Activated naive CD4-positive, alpha-beta T cell treated with anti-CD3 and anti-CD28 coated beads, Interleukin-2, amount 50 U/mL, for 24 hours (primary cell): Measurements from ENCODE around the gene MAST4.
"Not testable (repeated sequence)": the region's sequence is repeated elsewhere in the genome, so short reads cannot be mapped to it uniquely, and the experiment has no call there.

Experiments
- H3K27ac Mint-ChIP-seq: one replicate; pipeline ENCODE4 v1.8.0; 2021; ENCODE audit warnings: mild to moderate bottlenecking, mixed read lengths
- H3K27me3 Mint-ChIP-seq: one replicate; pipeline ENCODE4 v1.8.0; 2021; ENCODE audit warnings: mixed read lengths
- H3K36me3 Mint-ChIP-seq: one replicate; pipeline ENCODE4 v1.8.0; 2021; ENCODE audit warnings: mixed read lengths
- H3K4me1 Mint-ChIP-seq: one replicate; pipeline ENCODE4 v1.8.0; 2021; ENCODE audit warnings: mixed read lengths
- H3K4me3 Mint-ChIP-seq: one replicate; pipeline ENCODE4 v1.8.0; 2021; ENCODE audit warnings: mild to moderate bottlenecking, mixed read lengths
- H3K9me3 Mint-ChIP-seq: one replicate; pipeline ENCODE4 v1.8.0; 2021; ENCODE audit warnings: mixed read lengths

MAST4 gene

DNA sequence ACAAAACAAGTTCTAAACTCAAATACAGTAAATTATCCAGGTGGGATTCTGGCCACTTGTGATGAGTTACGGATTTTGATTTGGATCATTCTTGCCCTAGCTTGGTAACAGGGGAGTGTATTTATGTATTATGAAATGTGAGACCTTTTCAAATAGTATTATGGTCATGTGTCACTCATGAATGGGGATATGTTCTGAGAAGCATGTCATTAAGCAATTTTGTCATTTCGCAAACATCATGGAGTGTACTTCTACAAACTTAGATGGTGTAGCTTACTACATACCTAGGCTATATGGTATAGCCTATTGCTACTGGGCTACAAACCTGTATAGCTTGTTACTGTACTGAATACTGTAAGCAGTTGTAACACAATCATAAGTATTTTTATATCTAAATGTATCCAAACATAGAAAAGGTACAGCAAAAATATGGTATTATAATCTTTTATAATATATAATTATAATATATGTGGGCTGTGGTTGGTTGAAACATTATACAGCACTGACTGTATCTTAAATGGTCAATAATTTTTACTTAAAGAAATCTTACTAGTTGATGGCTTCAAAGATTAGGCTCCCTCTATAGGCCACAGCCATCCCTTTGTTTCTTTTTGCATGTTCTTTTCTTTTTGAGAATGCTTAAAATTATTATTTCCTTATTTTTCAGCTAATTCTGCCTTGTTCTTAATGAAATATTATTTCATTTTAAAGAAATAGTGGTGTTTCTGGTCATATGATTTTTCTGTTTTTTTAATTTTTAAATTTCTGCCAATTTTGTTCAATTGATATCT is 128.4 kb downstream of the MAST4 start:
- H3K4me3 Mint-ChIP-seq, result no peak overlapping the region
- no peaks in the 10 kb centered on the region for H3K36me3 Mint-ChIP-seq
- H3K4me1 Mint-ChIP-seq, result no peaks in the 10 kb centered on the region
- no peaks in the 10 kb centered on the region for H3K9me3 Mint-ChIP-seq
- no peak overlapping the region for H3K27ac Mint-ChIP-seq
- H3K27me3 Mint-ChIP-seq, result peaks cover 5% of the 10 kb centered on the region

DNA sequence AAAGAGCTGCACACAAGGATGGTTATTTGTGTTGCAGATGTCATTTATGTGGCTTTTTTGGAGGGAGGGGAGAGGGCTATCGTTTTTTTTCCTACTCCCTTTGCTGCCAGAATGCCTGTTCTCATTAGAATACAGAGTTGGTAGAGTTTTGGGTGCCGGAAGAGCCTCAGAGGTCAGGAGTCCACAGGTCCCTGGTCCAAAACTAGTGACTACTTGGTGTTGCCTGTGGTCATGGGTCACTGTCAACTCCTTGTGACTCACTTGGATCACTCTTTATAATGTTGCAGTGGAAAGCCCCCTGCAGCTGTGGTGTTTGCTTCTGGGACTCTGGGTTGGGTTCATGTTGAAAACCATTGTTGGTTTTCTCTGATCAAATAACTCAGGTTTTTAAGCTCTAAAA is 131.4 kb downstream of the MAST4 start:
- no peak overlapping the region for H3K27ac Mint-ChIP-seq
- H3K4me1 Mint-ChIP-seq, result no peaks in the 10 kb centered on the region
- no peaks in the 10 kb centered on the region for H3K9me3 Mint-ChIP-seq
- no peak overlapping the region for H3K4me3 Mint-ChIP-seq
- no peaks in the 10 kb centered on the region for H3K36me3 Mint-ChIP-seq
- peaks cover 3% of the 10 kb centered on the region for H3K27me3 Mint-ChIP-seq

DNA sequence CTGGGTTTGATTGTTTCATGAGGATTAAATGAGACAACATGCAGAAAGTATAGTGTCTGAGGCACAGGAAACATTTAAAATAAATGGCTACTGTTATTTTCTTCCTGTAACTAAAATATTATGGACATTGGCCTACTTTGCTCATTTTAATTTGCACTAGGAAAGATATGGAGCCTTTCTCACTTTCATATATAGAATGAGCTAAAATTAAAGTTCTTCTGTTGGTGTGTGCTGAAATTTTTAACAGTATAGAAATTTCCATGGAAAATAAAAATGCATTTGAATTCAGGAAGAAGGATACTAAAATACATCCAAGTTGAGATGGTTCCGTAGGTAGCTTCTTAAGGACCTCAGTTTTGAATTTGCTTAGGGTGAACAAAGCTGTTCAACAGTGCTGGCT is 131.9 kb downstream of the MAST4 start:
- Mint-ChIP-seq H3K4me3 (no peak overlapping the region), H3K36me3 (no peaks in the 10 kb centered on the region), H3K9me3 (no peaks in the 10 kb centered on the region), H3K27me3 (peaks cover 3% of the 10 kb centered on the region), H3K4me1 (no peaks in the 10 kb centered on the region), H3K27ac (no peak overlapping the region)

DNA sequence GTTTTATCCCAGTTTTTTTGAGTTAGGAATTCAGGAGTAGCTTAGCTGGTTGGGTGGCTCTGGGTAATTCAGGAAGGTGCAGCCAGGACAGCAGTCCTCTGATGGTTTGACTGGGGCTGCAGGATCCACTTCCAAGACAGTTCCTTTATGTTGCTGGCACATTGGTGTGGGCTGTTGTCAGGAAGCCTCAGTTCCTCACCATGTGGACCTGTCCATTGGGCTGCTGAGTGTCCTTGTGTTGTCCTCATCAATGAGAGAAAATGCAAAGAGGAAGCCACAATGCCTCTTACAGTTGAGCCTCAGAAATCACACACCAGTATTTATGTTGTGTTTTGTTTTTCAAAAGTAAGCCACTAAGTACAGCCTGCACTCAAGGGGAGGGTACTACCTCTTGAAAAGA is 140.9 kb downstream of the MAST4 start:
- Mint-ChIP-seq H3K4me3 (no peak overlapping the region), H3K4me1 (no peaks in the 10 kb centered on the region), H3K27ac (no peak overlapping the region), H3K9me3 (no peaks in the 10 kb centered on the region), H3K27me3 (peaks cover 8% of the 10 kb centered on the region), H3K36me3 (no peaks in the 10 kb centered on the region)

GRCh38 chr5:66738136-66738535 is 141.9 kb downstream of the MAST4 start:
- Mint-ChIP-seq H3K27me3 (peaks cover 11% of the 10 kb centered on the region), H3K4me1 (no peaks in the 10 kb centered on the region), H3K27ac (no peak overlapping the region), H3K36me3 (no peaks in the 10 kb centered on the region), H3K4me3 (no peak overlapping the region), H3K9me3 (no peaks in the 10 kb centered on the region)

DNA sequence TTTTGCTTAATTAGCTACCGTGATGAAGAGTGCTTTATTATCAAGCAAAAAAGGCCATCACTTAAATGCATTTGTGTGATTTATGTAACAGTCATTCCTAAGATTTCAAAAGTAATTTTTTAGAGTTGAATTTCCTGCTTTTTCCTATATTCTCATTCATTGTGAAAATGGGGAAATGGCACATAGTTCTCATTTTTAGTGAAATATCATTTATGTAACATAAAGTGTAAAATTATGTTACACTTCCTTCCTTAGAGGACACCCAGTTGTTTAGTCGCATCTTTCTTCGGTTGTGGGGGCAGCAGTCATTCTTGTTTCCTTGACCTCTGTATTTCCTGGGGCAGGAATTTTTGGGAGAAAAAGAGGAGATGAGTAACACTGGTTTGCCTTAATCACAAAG is 142.8 kb downstream of the MAST4 start:
- H3K9me3 Mint-ChIP-seq, result no peaks in the 10 kb centered on the region
- H3K4me3 Mint-ChIP-seq, result no peak overlapping the region
- no peaks in the 10 kb centered on the region for H3K4me1 Mint-ChIP-seq
- peaks cover 11% of the 10 kb centered on the region for H3K27me3 Mint-ChIP-seq
- H3K27ac Mint-ChIP-seq, result no peak overlapping the region
- H3K36me3 Mint-ChIP-seq, result no peaks in the 10 kb centered on the region

DNA sequence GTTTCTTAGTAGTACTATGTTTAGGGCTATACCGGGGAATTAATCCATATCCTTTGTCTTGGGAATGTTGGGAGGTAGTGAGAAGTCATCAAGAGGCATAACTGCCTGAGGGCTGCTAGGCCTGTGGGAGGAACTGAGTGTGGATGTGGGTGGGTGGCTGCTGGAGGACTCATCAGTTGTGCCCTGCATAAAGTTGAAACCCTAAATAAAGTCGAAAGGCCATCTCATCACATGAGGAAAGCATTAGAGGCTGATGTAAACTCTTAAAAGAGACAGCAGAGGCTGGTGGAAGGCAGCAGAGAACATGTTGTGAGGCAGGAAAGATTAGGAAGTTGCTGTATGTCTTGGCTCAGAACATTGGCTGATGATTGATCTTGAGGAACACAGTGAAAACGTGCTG is 143.8 kb downstream of the MAST4 start:
- Mint-ChIP-seq H3K4me1 (no peaks in the 10 kb centered on the region), H3K9me3 (no peaks in the 10 kb centered on the region), H3K36me3 (no peaks in the 10 kb centered on the region), H3K4me3 (no peak overlapping the region), H3K27ac (no peak overlapping the region), H3K27me3 (peaks cover 11% of the 10 kb centered on the region)

- no peaks in the 10 kb centered on the region for H3K36me3 Mint-ChIP-seq
- H3K27me3 Mint-ChIP-seq, result peaks cover 10% of the 10 kb centered on the region
- H3K4me1 Mint-ChIP-seq, result no peaks in the 10 kb centered on the region
- no peaks in the 10 kb centered on the region for H3K9me3 Mint-ChIP-seq
- no peak overlapping the region for H3K4me3 Mint-ChIP-seq
- no peak overlapping the region for H3K27ac Mint-ChIP-seq
Measured at GRCh38 chr5:66741394-66741793, 145.2 kb downstream of the MAST4 start.

DNA sequence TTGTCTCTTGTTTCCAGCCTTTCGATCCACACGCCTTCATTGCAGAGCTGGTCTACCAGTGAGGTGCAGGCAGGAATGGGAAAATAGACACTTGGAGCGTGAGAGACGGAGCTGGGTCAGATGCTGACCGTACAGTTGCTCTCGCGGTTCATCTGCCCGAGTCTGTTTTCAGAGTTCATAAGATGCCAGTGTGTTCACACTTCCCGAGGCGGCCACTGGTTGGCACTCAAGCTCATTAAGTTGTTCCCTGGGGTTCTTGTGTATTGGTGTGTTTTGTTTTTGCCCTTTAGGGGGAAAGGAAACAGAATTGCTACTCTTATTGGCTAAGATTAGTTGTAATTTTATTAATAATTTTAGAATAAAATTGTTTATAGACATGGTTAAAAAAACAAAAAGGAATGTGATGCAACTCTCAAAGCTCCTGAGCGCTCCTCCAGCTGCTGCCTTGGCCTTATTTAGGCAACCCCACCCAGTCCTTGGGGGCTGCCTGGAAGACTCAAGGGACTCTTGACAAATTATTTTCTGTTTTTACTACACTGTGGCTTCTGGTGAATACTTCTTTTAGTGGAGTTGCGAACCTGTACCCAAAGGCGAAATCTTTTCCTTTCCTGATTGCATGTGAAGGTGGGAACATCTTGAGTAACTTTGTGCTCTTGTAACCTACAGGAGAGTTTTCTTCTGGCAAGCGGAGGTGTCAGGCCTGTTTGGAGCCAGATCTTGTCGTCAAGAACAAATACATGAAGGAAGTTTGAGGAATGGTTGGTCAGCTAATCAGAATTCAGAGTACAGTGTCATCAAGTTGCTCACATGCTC is 146.1 kb downstream of the MAST4 start:
- peaks cover 13% of the 10 kb centered on the region for H3K27me3 Mint-ChIP-seq
- H3K27ac Mint-ChIP-seq, result no peak overlapping the region
- no peaks in the 10 kb centered on the region for H3K36me3 Mint-ChIP-seq
- H3K4me1 Mint-ChIP-seq, result no peaks in the 10 kb centered on the region
- H3K4me3 Mint-ChIP-seq, result no peak overlapping the region
- no peaks in the 10 kb centered on the region for H3K9me3 Mint-ChIP-seq

GRCh38 chr5:66742896-66743247 is 146.7 kb downstream of the MAST4 start:
- H3K27me3 Mint-ChIP-seq, result peaks cover 17% of the 10 kb centered on the region
- H3K9me3 Mint-ChIP-seq, result no peaks in the 10 kb centered on the region

DNA sequence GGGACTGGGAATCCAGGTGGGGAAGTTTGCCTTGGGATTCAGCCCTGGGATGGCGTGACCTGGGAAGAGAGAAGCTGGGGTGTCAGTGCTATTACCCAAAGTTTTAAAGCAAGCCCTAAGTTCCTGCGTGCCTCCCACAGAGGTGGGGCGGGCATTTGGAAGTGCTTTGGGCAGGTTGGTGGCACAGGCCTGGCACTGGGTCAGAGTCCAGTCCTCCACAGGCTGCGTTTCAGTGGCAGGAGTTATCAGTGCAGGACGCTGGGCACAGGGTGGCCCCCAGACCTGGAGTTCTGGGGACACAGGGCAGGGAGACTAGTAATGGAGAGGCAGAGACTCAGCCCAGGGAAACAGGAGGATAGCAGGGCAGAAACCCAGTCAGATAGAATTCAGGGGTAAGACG is 147.2 kb downstream of the MAST4 start:
- peaks cover 15% of the 10 kb centered on the region for H3K27me3 Mint-ChIP-seq
- H3K4me1 Mint-ChIP-seq, result no peaks in the 10 kb centered on the region

More at GRCh38 chr5:66742896-66743247, 146.7 kb downstream of the MAST4 start:
- Mint-ChIP-seq H3K27ac (no peak overlapping the region), H3K36me3 (no peaks in the 10 kb centered on the region), H3K4me1 (no peaks in the 10 kb centered on the region), H3K4me3 (no peak overlapping the region)

DNA sequence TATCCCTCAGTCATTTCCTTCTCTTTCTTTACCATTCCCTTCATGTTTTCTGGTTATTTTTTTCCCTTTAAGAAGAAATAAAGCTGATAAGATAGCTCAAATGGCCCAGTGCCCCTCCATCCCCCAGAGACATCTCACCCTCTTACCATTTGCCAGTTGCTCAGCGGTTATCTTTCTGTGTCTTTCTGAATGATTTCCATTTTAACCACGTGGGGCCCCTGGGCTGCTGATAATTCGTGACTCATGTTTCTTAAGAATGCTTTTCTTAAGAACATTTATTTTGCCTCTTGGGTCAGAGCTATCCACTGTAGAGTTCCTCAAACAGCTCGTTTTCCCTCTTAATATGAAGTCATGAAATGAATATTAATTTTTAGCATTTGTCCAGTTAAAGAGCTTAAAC is 147.8 kb downstream of the MAST4 start:
- Mint-ChIP-seq H3K9me3 (no peaks in the 10 kb centered on the region), H3K4me3 (no peak overlapping the region), H3K4me1 (no peaks in the 10 kb centered on the region), H3K36me3 (no peaks in the 10 kb centered on the region), H3K27me3 (peaks cover 16% of the 10 kb centered on the region), H3K27ac (no peak overlapping the region)

More for the DNA sequence above, 147.2 kb downstream of the MAST4 start:
- Mint-ChIP-seq H3K36me3 (no peaks in the 10 kb centered on the region), H3K9me3 (no peaks in the 10 kb centered on the region), H3K27ac (no peak overlapping the region), H3K4me3 (no peak overlapping the region)

DNA sequence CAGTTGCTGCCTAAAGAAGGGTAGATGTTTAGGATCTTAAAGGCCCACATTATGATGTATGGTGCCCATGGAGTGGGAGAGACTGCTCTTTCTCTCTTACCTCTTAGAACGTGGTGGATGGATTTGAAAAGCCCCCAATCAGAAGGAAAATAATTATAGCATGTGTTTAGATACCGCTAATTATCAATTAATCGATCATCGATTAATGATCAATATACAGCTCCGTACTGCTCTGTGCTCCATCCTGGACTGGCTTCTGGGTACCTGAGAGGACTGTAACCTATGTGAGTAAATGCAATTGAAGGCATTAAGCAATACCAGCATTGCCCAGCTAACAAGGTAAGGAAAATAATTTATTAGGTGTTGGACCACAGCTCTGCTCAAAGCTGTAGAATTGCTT is 149.1 kb downstream of the MAST4 start:
- no peak overlapping the region for H3K4me3 Mint-ChIP-seq
- no peak overlapping the region for H3K27ac Mint-ChIP-seq
- peaks cover 17% of the 10 kb centered on the region for H3K27me3 Mint-ChIP-seq
- H3K9me3 Mint-ChIP-seq, result peaks cover 6% of the 10 kb centered on the region
- no peaks in the 10 kb centered on the region for H3K4me1 Mint-ChIP-seq
- no peaks in the 10 kb centered on the region for H3K36me3 Mint-ChIP-seq

- H3K36me3 Mint-ChIP-seq, result no peaks in the 10 kb centered on the region
- H3K4me3 Mint-ChIP-seq, result no peak overlapping the region
- peaks cover 16% of the 10 kb centered on the region for H3K27me3 Mint-ChIP-seq
- no peak overlapping the region for H3K27ac Mint-ChIP-seq
- H3K4me1 Mint-ChIP-seq, result no peaks in the 10 kb centered on the region
- peaks cover 6% of the 10 kb centered on the region for H3K9me3 Mint-ChIP-seq
Measured at GRCh38 chr5:66747607-66748006, 151.4 kb downstream of the MAST4 start.

DNA sequence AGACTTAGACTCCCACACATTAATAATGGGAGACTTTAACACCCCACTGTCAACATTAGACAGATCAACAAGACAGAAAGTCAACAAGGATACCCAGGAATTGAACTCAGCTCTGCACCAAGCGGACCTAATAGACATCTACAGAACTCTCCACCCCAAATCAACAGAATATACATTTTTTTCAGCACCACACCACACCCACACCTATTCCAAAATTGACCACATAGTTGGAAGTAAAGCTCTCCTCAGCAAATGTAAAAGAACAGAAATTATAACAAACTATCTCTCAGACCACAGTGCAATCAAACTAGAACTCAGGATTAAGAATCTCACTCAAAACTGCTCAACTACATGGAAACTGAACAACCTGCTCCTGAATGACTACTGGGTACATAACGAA is 156.5 kb downstream of the MAST4 start:
- H3K27ac Mint-ChIP-seq, H3K4me3 Mint-ChIP-seq, H3K9me3 Mint-ChIP-seq, H3K36me3 Mint-ChIP-seq, H3K4me1 Mint-ChIP-seq, H3K27me3 Mint-ChIP-seq: not testable (repeated sequence)

DNA sequence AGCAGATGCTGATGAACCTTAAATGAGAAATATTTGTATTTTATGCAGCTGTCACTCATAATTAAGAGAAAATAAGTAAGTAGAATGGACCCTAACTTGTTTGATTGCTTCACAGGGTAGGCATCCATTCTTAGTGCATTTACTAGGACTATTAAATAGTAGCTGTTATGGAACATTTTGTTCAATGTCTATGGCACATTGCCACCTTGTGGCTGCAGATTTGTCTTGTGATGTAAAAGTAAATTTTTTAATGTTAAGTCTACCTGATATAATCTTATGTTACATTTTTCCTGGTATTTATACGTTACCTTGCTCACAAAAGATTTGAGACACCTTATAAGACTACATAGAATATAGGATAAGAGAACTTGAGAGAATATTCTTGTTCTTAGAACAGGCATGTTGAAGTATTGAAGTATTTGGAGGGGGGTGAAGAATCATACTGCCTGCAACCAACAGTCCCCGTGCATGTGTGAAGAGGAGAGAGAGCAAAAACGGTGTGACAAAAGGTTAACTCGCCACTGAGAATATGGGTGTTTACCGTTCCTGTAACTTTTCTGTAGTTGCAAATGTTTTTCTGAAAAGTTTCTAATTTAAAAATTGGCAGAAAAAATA is 161.1 kb downstream of the MAST4 start:
- no peaks in the 10 kb centered on the region for H3K36me3 Mint-ChIP-seq
- no peak overlapping the region for H3K27ac Mint-ChIP-seq
- H3K4me3 Mint-ChIP-seq, result no peak overlapping the region
- H3K9me3 Mint-ChIP-seq, result no peaks in the 10 kb centered on the region
- peaks cover 3% of the 10 kb centered on the region for H3K27me3 Mint-ChIP-seq
- no peaks in the 10 kb centered on the region for H3K4me1 Mint-ChIP-seq
